SKM-1 (cell line): ENCODE data around the gene ACIN1.

Experiments
- DNase-seq: peaks from one replicate; lab custom pipeline; 2025; ENCODE audit not compliant: unreplicated experiment; lab: John Stamatoyannopoulos, UW

Gene ACIN1

DNA sequence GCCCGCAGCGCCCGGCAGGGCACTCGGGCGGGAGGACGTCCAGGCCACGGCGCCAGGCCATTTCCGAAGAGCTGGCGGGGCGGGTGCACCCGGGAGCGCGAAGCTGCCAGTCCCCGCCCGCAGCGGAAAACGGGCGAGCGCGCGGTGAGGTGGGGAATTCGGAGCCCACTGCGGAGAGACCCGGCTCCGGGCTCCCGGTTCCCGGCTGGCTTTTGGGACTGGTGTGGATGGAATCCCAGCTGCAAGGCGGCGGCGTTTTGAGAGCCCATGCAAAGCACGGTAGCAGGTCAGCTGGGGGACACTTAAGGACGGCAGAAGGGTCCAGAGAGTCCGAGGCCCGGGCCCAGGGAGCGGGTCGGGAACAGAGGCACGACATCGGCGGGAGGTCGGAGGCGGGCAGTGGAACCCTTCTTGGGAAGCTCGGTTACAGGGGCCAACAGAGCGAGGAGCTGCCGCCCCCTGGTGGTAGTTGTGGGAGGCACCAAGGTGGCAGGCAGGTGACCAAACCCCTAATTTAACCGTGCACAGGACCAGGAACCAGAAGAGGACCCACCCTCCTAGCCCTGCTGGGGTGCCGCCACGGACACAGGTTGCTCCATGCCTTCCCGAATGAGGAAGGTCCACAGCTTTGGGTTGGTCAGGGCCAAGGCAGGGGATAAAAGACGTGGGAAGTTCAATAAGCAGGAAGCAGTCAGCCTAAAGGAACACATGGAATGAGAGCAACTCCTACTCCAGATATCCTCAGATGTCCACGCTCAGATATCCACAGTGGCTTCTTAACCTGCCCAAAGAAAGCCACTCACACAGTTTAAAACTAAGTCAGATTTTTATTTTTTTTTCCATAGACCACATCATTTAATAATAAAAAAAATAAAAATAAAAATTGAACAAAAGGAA, 36.9 kb downstream of the ACIN1 start:
- no peak for DNase-seq

- no peak for DNase-seq
These were observed 37.8 kb downstream of the ACIN1 start, which contains the start of gene CDH24 for GRCh38 chr14:23056956-23057756. TSS of gene CDH24 (minus strand) at chr14:23057520. CDS start at chr14:23055733, 1,787 bp downstream.

GRCh38 chr14:23056145-23056955, 38.6 kb downstream of the ACIN1 start:
- DNase-seq: no peak

- DNase-seq: no peak
These were observed 39.3 kb downstream of the ACIN1 start for GRCh38 chr14:23055621-23056144.

DNA sequence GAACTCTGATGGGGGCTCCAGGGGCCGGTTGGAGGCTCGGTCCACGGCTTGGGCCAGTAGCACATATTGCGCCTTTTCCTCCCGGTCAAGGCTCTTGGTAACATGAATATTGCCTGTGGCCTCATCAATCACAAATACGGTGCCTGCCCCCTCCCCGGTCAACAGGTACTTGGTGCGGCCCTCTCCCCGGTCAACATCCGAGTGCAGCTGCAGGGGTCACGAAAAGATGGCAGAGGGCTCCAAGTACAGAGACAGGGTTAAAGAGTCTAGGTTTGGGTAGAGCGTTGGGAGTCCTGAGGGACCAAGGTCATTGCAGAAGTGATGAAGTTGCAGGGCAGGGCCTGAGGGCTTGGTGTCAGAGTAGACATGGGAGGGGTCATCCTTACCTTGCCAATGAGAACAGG, 39.8 kb downstream of the ACIN1 start:
- DNase-seq: no peak

- no peak for DNase-seq
These were observed 40.7 kb downstream of the ACIN1 start for GRCh38 chr14:23054000-23054811.

- no peak for DNase-seq
These were observed 41.5 kb downstream of the ACIN1 start for GRCh38 chr14:23053426-23053825.

- no peak for DNase-seq
These were observed 42.3 kb downstream of the ACIN1 start for GRCh38 chr14:23052671-23053070.

GRCh38 chr14:23052182-23052623, 42.7 kb downstream of the ACIN1 start:
- DNase-seq: no peak

DNA sequence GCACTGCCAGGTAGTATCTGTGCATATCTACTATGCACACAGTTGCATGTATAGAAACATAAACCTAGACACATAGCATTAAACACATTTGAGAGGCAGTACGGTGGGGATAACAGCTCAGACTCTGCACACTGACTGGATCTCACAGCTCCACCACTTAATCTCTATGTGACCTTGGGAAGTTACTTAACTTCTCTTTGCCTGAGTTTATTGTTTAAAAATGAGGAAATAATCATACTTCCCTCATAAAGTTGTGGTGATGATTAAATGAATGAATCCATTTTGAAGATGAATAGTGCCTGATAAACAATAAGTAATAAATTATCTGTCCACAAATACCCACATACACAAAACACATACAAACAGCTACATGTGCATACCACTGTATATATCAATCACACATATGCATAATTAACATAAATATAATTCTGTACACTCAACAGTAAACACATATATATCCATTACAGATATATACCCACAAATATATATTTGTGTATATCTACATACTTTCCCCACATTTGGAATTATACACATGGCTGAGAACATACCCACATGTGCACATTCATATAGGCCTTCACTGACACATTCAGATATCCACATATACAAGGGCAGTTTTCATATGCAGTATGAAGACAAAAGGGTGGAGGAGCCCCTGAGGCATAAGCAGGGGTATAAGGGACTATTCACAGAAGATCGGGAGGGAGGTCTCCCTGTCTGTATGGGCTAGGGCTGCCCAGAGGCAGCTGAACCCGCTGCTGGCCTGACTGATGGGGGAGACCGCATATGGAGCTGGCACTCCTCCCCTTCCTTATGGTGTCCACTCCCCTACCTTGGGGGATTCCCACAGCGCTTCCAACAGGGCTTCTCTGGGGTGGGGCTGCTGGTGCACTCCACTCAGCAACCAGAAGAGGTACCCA, 43.5 kb downstream of the ACIN1 start:
- DNase-seq: no peak

- DNase-seq: no peak
These were observed 45.9 kb downstream of the ACIN1 start for GRCh38 chr14:23049011-23049410.

- no peak for DNase-seq
These were observed 46.9 kb downstream of the ACIN1 start for GRCh38 chr14:23047751-23048693.

DNA sequence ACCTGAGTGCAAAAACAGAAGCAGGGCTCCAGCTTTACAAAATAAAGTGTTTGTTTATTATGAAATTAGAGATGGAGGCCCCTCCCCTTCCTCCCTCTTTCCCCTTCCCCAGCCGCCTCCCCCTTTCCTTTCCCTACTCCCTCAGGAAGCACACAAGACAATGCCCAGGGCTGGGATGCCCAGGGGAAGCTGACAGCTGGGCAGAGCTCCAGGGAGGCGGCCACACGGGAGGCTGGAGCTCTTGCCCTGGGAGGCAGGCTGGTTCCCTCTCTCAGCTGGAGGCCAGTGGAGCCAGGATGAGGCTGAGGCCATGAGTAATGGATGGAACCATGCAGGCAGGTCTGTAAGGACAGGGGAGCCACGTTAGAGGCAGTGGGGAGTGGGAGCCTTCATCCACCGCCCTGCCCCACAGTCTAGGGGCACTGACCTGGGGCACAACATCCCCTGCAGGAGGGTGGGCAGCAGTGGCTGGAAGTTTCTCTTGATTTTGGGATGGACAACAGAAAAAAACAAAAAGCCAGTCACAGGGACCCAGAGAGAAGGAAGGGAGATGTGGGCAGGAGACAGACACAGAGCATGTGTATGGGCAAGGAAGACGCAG, 47.8 kb downstream of the ACIN1 start:
- no peak for DNase-seq

- DNase-seq: no peak
These were observed 49.2 kb downstream of the ACIN1 start for GRCh38 chr14:23045419-23046357.

GRCh38 chr14:23044840-23045239, 50.1 kb downstream of the ACIN1 start:
- no peak for DNase-seq

DNA sequence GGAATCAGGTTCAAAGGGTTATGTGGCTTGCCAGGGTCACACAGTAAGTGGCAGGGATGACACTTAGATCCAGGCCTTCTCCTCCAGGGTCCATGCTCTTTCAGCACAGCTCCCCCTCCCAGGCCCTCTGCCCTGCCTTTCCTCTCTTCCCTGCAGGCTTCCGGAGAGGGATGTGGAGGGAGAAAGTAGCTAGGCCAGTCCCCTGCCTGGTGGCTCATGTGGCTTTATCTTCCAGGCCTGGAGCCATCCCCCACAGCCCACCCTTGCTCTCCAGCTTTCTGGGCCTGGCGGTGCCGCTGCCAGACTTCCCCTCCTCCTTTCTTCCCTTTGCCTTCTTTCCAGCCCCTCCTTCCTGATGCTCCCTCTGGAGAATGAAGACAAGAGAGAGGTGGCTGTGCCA, 51.2 kb downstream of the ACIN1 start:
- DNase-seq: no peak
